HG02571 (cell line): Measurements from ENCODE around the gene RGL1.

Experiments used
- ATAC-seq: cut with Tn5 transposase; IDR thresholded peaks from one replicate; pipeline ENCODE4 v1.9.1; 2021; ENCODE audit warnings: mild to moderate bottlenecking, moderate library complexity; ENCODE audit not compliant: unreplicated experiment

RGL1 gene

DNA sequence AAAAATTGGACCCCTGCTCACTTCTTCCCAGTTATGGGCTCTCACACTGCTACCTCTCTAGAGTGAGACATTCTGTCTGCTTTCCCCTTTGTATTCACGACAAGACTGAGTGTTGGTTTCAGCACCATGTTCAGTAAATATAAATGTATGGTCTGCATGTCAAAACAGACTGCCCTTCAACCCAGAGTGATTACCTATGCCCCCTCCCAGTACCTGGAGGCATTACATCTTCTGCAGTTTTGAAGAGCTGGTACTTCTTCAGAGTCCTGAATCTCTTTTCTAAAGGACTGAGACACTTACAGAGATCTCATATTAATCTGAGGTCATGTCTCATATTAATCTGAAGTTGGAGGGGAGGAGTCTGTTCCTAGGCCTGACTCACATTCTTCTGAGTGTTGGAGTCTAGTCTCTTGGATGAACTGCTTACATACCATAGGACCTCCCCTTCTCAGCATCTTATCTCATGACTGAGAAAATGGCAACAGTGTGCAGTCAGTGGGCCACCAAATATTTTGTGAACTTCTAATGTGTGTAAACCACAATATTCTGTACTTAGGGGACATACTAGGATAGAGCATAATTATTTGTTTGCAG, 80.3 kb downstream of the RGL1 start:
- no peak for ATAC-seq

DNA sequence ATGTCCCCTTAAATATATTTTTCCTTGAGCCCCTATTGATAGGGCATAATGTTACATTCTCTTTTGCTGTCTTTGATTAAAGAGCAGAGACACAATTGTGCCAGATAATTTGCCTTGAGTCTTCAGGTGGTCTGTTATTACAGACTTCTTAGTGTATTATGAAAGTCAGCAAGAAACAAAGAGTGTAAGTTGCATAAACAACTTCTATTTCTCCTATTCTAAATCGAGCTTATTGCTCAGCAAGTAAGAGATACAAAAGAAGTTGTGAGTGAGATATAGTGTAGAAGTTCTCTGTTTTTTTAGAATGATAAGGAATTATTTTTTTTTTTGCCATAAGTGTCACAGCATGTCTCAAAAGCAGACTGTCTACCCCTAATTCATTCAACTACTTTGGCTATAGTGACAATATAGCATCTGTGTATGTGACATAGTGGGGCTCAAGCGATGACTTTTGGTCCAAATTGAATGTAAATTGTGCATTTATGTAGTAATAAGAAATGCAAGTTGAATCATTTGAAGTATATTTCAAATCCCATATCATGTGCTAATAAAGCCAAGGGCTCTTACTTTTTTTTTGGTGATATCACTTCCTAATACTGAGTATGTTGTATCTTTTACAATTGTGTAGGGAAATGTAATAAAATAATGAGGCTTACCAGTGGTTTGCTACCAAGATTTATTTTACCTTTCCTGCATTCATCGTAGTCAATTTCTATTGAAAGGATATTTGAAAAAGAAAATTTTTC, 81.3 kb downstream of the RGL1 start:
- ATAC-seq: no peak

DNA sequence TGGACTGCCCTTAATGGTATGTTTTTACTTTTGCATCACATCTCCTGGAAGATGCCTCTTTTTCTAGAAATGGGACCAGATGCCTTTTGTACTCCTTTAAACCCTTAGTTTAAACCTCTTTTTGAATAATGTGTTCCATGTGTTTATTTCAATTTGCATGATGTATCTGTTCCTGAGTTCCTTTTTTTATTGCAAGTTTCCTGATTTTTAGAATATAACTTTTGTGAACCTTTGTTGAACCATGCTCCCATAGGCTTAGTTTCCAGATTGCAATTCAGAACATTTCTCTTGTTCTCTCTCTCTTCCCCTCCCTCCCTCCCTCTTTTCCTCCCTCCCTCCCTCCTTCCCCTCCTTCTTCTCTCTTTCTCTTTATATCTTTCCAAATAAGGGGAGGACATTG, 81.9 kb downstream of the RGL1 start:
- no peak for ATAC-seq

DNA sequence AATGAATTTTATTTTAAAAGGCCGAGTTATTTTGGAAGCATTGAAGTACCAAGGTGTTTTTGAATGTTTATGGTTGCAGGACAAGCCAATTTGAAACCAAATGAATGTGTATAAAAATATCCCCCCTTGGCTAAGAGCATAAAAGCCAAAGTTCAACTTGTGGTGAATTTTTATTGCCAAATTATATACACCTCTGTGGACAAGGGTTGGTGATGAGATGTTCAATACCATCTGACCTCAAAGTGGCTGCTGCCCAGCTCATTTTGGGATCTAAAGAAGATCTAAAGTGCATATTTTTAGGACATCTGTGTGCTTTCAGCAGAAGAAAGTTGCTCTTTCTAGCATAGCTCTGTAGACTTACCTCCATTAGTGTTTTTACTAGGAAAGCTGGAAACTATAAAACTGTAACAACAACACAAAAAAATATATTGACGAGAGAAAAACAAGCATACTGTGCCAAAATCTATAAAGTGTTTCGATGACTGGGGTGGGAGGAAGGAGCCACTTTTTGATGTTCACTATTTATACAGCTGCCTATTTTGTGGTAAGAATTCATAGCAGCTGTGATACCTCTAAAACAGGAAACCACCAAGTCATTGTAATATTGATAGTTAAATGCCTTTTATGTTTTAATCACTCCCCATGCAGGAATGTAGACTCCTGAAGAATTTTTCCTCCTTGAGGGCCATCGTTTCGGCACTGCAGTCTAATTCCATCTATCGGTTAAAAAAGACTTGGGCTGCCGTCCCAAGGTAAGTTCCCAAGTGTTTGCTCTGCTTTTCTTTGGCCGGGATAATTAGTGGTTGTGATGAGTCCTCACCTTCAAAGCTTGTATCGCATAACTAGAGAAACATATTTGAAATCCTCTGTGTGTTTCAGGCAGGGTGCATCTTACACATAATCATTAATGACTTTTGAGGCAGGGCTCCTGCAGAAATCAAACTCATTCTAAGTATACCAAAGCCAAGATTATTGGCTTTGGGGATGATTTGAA, 83.2 kb downstream of the RGL1 start:
- no peak for ATAC-seq

DNA sequence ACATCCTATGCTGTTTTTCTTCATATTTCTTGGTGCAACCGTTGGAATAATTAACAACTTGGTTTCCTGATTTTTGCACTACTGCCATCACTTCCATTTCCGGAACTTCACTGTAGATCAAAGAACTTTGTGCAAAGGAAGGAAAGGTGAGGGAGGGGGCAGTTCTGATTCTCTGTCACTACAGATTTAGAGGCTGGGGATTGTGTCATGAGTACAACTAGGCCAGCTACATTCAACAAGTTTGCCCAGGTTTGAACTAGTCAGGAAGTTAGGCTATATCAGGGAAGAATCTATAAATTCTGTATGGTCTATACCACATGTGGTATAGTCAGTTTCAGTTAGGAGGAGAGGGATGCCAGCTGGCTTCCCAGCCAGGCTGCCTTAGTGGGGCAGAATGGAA, 84.2 kb downstream of the RGL1 start:
- no peak for ATAC-seq

DNA sequence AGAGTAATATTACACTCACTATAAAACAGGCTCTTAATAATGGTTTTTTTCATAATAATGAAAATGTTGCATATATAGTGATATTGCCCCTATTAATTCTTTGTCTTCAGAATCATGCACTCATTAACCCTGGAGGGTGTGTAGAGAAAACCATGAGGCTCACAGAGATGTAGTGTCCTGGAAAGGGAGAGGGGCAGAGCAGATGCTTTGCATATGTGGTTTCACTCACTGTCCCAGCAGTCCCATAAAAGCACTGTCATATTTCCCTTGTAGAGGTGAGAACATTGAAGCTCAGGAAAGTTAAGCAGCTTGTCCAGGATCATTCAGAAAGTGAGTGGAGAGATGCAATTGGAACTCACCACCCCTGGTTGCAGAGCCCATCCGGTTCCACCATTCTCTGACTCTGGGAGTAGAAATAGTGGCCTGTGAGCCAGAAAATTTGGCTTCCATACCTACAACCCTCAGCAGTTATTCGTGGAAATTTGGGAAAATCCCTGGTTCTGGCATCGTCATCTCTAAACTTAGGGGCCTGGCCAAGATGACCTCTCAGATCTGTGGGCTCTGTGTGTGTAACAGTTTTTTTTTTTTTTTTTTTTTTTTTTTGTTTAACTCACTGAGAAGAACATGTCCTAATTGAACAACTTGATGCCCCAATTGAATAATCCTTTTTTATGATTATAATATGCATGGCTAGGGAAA, 86.4 kb downstream of the RGL1 start:
- ATAC-seq: peak; percentile 77

DNA sequence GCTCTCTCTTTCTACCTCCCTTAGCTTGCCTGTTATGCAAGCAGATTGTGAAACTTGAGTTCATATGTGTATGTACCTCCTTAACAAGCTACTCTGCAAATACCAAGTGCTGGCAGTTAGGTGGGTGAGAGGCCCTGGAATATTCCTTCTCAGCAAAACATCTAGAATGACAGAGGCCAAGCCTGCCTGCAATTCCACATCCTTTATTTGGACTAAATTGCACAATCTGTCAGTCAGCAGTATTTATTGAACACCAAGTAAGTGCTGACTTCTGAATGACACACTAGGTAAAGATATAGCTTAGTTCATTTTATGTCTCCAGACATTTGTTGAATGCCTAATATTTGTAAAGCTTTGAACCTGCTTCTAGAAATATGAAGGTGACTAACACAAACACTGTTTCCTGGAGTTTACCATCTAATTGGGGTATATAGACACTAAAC, 87.5 kb downstream of the RGL1 start:
- ATAC-seq: no peak

DNA sequence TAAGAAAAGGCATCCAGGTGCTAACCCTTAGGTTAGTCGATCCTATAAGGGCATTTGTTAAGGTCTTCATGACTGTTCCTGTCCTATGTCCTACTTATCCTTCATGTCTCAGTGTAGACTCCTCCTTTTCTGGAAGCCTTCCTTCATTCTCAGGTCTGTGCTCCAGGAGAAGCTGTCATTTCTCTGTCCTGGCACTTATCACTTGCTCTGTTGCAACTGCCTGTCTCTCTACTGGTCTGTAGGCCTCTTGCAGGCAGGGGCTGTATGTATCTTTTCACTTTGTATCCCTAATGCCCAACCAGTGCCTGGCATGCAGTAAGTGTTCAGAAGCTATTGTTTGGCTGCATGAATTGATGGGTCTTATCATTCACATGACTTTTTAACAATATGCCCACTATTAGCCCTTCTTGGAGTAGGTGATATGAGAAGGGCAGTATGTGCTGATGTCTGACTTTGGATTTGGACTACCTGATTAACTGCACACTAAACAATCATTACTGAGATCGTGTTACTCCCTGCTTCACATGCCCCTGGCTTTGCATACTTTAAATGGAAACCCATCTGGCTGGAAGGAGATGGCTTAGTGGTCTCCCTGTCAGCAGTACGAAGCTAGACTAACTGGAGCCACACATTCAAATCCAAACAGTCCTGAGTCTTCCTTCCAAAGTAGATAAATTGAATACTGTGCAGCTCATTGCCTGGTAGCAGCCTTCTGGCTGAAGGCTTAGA, 88.8 kb downstream of the RGL1 start:
- no peak for ATAC-seq

DNA sequence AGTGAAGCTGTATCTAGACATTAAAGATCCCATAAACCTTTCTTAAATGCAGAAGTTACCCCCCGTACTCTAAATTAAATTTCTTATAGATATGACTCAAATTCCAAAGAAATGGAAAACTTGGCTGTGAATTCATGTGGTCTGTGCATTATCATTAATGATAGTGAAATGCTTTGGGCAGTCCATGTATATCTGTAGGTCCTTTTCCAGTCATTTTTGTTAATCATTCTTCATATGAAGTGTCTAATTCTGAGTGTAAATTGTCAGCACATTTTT, 89.3 kb downstream of the RGL1 start:
- ATAC-seq: no peak

DNA sequence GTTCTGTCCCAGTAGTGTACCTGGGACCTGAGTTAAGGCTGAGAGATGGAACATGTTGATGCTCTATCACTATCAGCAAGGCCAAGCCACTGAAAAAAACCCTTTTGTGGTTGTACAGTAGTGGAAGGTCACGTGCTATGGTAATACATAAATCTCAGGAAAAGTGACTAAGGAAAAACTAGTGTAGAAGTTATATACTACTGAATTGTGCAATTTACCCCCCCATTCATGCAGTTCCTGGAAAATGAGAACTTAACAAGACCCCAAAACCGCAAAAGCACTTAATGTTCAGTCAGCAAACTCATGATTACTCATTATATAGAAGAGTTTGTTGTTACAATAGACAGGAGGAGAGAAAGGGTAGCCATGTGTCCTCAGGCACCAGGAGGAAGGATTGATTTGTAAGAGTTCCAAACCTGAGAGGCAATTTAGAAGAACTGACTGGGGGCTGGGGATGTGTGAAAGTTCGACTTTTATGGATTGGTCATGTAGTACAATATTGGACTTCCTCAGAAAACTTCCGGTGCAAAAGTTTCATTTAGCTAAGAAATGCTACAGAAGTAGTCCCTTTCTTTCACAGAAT, 91.6 kb downstream of the RGL1 start:
- no peak for ATAC-seq

DNA sequence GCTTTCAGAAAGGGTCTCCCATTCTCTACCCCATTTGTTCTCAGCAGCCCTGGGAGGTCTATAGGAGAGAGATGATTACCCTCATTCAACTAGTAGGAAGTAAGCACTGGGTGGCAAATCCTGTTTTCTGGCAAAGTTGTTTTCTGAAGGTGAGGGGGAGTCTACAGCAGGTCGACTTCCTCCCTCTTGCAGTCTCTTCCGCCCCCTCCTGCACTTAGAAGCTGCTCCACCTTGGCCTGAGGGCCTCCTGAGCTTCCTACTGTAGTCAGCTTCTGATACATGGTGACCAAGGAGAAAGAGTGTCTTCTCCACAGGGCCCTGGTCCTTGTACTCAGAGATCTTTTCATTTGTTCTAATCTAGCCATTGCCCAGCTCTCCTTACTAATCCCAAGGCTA, 93.1 kb downstream of the RGL1 start:
- ATAC-seq: peak; percentile 34

DNA sequence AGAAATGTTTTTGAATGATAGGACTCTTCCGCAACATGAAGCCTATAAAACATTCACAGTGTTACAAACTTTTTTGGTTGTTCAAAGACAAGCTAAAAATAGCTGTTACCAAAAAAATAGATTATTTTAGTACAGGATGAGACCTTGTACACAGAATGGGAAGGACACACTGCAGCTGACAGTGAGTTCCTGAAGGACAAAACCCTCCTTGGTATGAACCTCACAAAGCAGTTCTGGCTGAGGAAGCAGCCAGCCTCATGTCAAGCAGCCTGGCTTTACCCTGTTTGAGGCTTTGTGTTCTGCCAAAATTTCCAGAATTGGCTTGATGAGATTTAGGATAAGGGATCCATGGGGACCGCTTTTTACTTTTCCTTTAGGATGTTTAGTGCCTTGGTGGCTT, 93.7 kb downstream of the RGL1 start:
- no peak for ATAC-seq

DNA sequence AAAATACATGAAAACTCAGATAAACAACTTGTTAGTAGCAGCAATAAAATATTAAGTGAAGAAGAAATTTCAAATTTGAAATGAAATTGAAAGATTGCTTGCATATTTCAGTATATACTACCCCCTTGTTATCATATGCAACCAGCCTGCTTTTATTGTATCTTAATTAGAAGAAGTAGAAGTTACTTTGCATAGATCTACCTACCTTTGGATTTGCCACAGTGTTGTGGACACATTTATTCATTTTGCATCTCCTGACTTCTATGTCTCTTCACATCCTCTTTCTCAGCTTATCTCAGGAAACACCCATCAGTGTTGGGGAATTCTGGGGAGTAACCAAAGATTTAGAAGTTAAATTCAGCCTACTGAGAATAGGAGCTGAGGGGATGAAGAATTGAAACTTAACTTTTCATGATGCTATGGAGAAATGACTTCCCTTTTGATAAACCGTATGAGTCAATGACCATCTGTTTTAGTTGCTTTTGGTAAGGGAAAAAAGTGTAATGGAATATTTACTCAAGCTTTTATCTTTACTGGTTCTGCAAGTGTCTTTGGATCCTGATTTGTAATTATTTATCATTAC, 96.9 kb downstream of the RGL1 start:
- no peak for ATAC-seq

DNA sequence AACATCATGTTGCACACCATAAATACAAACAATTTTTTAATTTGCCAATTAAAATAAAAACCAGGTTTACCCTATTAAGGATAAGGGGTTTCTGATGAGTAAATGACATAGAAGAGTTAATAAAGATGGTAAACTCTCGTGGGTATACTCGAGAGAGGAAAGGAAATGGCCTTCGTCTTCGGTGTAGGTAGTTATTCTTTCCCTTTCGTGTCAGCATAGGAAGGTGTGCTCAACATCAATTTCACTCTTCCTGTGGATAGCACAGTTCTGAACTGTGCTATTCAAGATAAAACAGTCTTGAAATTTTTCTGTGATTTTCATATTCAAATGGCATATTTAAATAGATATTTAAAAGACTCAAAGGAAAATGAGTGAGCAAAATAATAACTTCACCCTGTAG, 98.2 kb downstream of the RGL1 start:
- no peak for ATAC-seq

DNA sequence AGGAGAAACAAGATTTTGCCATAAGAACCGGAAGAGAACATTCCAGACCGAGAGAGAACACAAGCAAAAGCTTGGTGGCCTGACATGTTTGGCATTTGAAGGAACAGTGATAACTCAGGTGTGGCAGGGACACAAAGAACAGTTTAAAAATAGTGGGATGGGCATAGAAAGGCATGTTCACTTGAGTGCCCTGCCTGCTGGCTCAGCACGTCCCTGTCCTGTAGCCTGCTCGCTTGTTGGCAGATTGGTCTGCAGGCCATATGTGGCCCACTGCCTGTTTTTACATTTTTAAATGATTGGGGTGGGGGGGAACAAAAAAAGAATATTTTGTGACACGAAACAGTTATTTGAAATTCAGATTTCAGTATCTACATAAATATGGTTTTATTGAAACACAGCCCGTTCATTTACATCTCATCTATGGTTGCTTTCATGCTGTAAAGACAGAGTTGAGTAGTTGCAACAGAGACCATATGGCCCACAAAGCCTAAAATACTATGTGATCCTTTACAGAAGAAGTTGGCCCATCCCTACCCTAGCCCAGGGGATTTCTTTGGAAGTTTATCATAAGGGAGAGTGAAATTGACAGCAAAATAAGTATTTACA, 100.7 kb downstream of the RGL1 start:
- ATAC-seq: no peak

DNA sequence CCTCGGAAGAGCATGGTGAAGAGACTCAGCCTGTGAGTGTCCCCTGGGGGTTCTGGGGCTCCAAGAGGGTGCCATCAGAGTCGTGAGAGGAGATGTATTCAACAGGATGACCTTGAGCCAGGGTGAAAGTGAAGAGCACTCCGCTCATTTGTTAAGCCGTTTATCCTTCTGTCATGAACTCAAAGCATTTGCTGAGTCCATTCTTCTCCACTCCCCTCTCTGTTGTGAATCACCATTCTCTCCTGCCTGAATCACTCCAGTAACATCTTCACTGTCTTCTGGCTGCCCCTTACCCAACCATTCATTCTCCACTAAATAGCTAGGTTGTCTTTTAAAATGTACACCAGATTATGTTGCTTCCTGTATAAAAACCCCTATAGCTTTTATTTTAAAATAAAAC, 102.2 kb downstream of the RGL1 start:
- no peak for ATAC-seq

DNA sequence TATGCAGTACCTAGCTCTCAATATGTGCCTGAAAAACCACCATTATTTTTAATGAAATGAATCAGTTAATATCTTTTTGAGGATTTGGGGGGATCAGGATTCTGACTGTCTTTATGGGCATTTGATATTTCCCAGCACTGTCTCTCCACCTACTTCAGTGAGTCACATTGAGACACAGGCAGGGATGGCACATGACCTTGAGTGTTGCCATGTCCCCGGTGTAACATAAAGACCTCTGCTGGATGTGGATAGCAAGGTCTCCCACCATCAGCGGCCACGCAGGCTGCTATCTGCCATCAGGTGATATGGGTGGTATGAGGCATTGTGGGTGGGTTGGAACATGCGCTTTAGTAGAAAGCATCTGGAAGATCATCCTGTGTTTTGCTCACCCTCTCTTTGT, 103.2 kb downstream of the RGL1 start:
- no peak for ATAC-seq

DNA sequence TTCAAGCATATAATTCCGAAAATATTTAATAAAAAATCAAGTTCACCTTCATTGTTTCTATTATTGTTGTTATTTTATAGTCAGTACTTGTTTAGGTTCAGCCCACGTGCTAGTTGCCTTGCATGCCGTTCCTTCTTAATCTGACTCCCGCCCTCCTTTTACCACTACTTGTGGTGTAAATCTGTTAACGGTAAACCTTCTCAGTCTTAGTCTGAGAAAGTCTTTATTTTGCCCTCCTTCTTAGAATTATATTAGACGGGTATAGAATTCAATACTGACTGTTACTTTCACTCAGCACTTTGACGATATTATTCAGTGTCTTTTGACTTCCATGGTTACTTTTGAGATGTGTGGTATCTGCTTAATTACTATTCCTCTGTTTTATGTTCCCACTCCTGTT, 104.8 kb downstream of the RGL1 start:
- no peak for ATAC-seq

DNA sequence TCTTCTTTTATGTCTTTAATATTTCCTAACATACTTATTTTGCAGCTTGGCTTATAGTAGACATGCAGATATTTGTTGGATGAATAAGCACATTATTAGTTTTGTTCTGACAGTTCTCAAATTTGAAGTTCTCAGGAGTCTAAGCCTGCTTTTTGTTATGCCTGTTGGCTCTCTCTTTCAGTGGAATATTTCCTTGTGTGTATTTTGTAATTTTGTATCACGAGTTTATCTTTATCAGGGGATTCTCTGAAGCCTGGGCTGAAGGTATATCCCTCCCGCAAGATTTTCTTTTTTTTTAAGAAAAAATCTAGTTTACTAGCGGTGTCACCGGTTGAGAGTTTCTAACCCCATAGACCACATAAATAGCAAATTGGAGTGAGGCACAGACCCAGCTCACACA, 105.9 kb downstream of the RGL1 start:
- ATAC-seq: peak; percentile 15

DNA sequence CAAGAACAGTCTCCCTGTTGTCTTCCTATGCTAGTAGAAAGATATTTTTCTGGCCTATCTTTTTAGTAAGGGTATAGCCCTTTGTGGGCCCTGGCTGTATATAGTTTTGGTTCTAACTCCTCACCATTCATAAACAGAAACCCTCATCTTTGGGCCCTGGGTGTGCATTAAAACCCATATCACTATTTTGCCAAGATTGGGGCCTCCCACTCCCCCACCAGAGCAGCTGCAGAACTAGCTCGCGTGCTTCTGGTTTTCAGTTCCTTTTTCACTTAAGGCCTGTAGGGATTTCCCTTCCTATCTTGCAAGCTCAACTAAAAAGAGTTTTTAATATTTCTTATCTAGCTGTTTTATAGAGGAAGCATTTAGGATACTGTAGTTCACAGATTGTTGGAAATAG, 106.4 kb downstream of the RGL1 start:
- peak; percentile 71 for ATAC-seq
